ENCODE results near the gene SLC35F6.
"Not testable (repeated sequence)": the region's sequence is repeated elsewhere in the genome, so short reads cannot be mapped to it uniquely, and the experiment has no call there.

DNA sequence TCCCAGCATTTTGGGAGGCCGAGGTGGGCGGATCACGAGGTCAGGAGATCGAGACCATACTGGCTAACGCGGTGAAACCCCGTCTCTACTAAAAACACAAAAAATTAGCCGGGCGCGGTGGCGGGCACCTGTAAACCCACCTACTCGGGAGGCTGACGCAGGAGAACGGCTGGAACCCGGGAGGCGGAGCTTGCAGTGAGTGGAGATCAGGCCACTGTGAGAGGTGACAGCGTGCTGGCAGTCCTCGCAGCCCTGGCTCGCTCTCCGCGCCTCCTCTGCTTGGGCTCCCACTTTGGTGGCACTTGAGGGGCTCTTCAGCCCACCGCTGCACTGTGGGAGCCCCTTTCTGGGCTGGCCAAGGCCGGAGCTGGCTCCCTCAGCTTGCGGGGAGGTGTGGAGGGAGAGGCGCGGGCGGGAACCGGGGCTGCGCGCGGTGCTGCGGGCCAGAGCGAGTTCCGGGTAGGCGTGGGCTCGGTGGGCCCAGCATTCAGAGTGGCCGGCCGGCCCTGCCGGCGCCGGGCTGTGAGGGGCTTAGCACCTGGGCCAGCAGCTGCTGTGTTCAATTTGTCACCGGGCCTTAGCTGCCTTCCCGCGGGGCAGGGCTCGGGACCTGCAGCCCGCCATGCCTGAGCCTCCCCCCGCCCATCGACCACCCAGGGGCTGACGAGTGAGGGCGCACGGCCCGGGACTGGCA, 50.1 kb downstream of the SLC35F6 start:
- TF ChIP-seq, protein P1, sequence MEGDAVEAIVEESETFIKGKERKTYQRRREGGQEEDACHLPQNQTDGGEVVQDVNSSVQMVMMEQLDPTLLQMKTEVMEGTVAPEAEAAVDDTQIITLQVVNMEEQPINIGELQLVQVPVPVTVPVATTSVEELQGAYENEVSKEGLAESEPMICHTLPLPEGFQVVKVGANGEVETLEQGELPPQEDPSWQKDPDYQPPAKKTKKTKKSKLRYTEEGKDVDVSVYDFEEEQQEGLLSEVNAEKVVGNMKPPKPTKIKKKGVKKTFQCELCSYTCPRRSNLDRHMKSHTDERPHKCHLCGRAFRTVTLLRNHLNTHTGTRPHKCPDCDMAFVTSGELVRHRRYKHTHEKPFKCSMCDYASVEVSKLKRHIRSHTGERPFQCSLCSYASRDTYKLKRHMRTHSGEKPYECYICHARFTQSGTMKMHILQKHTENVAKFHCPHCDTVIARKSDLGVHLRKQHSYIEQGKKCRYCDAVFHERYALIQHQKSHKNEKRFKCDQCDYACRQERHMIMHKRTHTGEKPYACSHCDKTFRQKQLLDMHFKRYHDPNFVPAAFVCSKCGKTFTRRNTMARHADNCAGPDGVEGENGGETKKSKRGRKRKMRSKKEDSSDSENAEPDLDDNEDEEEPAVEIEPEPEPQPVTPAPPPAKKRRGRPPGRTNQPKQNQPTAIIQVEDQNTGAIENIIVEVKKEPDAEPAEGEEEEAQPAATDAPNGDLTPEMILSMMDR (IDR thresholded peaks at IDR 0.05) = not testable (repeated sequence)
- not testable (repeated sequence) for TF ChIP-seq POLR2A (IDR thresholded peaks at IDR 0.05)
